GM12878 (cell line): ENCODE data around the gene TUBA1B. TPM values are rescaled to one million over a fixed set of nuclear protein-coding genes. Genes with fewer than 3 reads are reported as not detected.

ENCODE experiments used
- BACH1 ChIP-seq: fragments of 450-650 bp; IDR thresholded peaks from 2 replicates; pipeline ENCODE4 v1.6.1; 2017; ENCODE audit warnings: mild to moderate bottlenecking, borderline replicate concordance
- CBFB ChIP-seq: IDR thresholded peaks from 2 replicates; pipeline ENCODE4 v1.6.1; 2016; ENCODE audit warnings: antibody characterized with exemption, low read depth
- HSF1 ChIP-seq: fragments of 150-350 bp; IDR thresholded peaks from 2 replicates; pipeline ENCODE4 v1.6.1; 2014; ENCODE audit warnings: mild to moderate bottlenecking, low read depth, low read length
- JUNB ChIP-seq: IDR thresholded peaks from 2 replicates; pipeline ENCODE4 v1.6.1; 2016; ENCODE audit warnings: antibody characterized with exemption, mild to moderate bottlenecking
- LARP7 ChIP-seq: fragments of 450-650 bp; IDR thresholded peaks from 2 replicates; pipeline ENCODE4 v1.6.1; 2017; ENCODE audit warnings: mild to moderate bottlenecking
- NFYB ChIP-seq: IDR thresholded peaks from 2 replicates; pipeline ENCODE4 v1.6.1; 2011; ENCODE audit warnings: low read depth, mild to moderate bottlenecking, low read length, improper control_type of control experiment, moderate library complexity; ENCODE audit not compliant: insufficient read depth
- PRDM15 ChIP-seq: fragments of 450-650 bp; formaldehyde crosslinking; IDR thresholded peaks from 2 replicates; pipeline ENCODE4 v1.4.0; 2020; ENCODE audit warnings: mild to moderate bottlenecking, moderate library complexity
- RAD51 ChIP-seq: fragments of 450-650 bp; IDR thresholded peaks from 2 replicates; pipeline ENCODE4 v1.6.1; 2016; ENCODE audit warnings: moderate library complexity, mild to moderate bottlenecking, inconsistent platforms
- SMARCA5 ChIP-seq: fragments of 450-650 bp; IDR thresholded peaks from 2 replicates; pipeline ENCODE4 v1.6.1; 2017; ENCODE audit warnings: mild to moderate bottlenecking
- SRF ChIP-seq, 2 experiments: IDR thresholded peaks; 2 replicates each; pipeline ENCODE4 v1.6.1; 2011; ENCODE audit warnings: low read depth in 2 of 2, low read length in 2 of 2, mild to moderate bottlenecking in 1 of 2, moderate library complexity in 1 of 2
- STAT1 ChIP-seq: fragments of 450-650 bp; conservative IDR thresholded peaks from 2 replicates; pipeline ENCODE4 v1.6.1; 2014; ENCODE audit warnings: antibody characterized with exemption, mild to moderate bottlenecking
- STAT3 ChIP-seq: IDR thresholded peaks from 2 replicates; pipeline ENCODE4 v1.6.1; 2011; ENCODE audit warnings: low read depth, low read length, improper control_type of control experiment
- polyA plus RNA-seq, 11 experiments: library from polyadenylated mRNA; depleted of rRNA in 4 of 11; unstranded in 6 of 11; stranded (reverse) in 5 of 11; fragments of >200 nt; fragmentation: Nextera tagmentation in 4 of 11; fragmentation: Illumina TruSeq in 1 of 11; extraction: Ambion mirVana in 4 of 11; extraction: Trizol in 1 of 11; gene quantifications; 1 replicate in 1 of 11; 2 replicates in 10 of 11; pipeline versions ENCODE4 v1.2.1 to v1.2.3, GENCODE V29; 2011 to 2016; ENCODE audit warnings: inconsistent platforms in 2 of 11, missing spikeins in 2 of 11, low read depth in 1 of 11
- total RNA-seq, 4 experiments: library from RNA; depleted of rRNA in 3 of 4; stranded (reverse); fragments of >200 nt in 3 of 4; fragmentation: Illumina TruSeq in 1 of 4; extraction: Trizol in 1 of 4; gene quantifications; 2 replicates each; pipeline versions ENCODE4 v1.2.1 to v1.2.3, GENCODE V29; 2013 to 2021
- TF ChIP-seq, protein P1 (sequence below): IDR thresholded peaks from 2 replicates; pipeline ENCODE4 v1.6.1; 2012; ENCODE audit warnings: improper control_type of control experiment, low read depth, low read length; ENCODE audit not compliant: insufficient replicate concordance
- TF ChIP-seq, protein P2 (sequence below): fragments of 450-650 bp; IDR thresholded peaks from 2 replicates; pipeline ENCODE4 v1.6.1; 2016; ENCODE audit warnings: mild to moderate bottlenecking, moderate library complexity, borderline replicate concordance

TUBA1B gene
- total and polyA plus RNA-seq, 10 of the 15 experiments (the other 5 are each of a cell fraction or from before 2014, with no cell fraction given) = 2,328 to 4,712 (median 3,552) TPM

- no peak for TF ChIP-seq NFYB
- peak; percentile 73; the same call in 1 of the 2 replicates for TF ChIP-seq BACH1
- no peak; the same call in 1 of the 2 replicates for TF ChIP-seq CBFB
- TF ChIP-seq, protein P1, sequence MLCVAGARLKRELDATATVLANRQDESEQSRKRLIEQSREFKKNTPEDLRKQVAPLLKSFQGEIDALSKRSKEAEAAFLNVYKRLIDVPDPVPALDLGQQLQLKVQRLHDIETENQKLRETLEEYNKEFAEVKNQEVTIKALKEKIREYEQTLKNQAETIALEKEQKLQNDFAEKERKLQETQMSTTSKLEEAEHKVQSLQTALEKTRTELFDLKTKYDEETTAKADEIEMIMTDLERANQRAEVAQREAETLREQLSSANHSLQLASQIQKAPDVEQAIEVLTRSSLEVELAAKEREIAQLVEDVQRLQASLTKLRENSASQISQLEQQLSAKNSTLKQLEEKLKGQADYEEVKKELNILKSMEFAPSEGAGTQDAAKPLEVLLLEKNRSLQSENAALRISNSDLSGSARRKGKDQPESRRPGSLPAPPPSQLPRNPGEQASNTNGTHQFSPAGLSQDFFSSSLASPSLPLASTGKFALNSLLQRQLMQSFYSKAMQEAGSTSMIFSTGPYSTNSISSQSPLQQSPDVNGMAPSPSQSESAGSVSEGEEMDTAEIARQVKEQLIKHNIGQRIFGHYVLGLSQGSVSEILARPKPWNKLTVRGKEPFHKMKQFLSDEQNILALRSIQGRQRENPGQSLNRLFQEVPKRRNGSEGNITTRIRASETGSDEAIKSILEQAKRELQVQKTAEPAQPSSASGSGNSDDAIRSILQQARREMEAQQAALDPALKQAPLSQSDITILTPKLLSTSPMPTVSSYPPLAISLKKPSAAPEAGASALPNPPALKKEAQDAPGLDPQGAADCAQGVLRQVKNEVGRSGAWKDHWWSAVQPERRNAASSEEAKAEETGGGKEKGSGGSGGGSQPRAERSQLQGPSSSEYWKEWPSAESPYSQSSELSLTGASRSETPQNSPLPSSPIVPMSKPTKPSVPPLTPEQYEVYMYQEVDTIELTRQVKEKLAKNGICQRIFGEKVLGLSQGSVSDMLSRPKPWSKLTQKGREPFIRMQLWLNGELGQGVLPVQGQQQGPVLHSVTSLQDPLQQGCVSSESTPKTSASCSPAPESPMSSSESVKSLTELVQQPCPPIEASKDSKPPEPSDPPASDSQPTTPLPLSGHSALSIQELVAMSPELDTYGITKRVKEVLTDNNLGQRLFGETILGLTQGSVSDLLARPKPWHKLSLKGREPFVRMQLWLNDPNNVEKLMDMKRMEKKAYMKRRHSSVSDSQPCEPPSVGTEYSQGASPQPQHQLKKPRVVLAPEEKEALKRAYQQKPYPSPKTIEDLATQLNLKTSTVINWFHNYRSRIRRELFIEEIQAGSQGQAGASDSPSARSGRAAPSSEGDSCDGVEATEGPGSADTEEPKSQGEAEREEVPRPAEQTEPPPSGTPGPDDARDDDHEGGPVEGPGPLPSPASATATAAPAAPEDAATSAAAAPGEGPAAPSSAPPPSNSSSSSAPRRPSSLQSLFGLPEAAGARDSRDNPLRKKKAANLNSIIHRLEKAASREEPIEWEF = no peak
- TF ChIP-seq LARP7 = peak; percentile 91
- TF ChIP-seq SRF (IDR thresholded peaks at IDR 0.05; ENCODE audit: low read depth in 2 of 2, low read length in 2 of 2) = no peak
- peak; percentile 57; the same call in 1 of the 2 replicates for TF ChIP-seq PRDM15
- TF ChIP-seq, protein P2, sequence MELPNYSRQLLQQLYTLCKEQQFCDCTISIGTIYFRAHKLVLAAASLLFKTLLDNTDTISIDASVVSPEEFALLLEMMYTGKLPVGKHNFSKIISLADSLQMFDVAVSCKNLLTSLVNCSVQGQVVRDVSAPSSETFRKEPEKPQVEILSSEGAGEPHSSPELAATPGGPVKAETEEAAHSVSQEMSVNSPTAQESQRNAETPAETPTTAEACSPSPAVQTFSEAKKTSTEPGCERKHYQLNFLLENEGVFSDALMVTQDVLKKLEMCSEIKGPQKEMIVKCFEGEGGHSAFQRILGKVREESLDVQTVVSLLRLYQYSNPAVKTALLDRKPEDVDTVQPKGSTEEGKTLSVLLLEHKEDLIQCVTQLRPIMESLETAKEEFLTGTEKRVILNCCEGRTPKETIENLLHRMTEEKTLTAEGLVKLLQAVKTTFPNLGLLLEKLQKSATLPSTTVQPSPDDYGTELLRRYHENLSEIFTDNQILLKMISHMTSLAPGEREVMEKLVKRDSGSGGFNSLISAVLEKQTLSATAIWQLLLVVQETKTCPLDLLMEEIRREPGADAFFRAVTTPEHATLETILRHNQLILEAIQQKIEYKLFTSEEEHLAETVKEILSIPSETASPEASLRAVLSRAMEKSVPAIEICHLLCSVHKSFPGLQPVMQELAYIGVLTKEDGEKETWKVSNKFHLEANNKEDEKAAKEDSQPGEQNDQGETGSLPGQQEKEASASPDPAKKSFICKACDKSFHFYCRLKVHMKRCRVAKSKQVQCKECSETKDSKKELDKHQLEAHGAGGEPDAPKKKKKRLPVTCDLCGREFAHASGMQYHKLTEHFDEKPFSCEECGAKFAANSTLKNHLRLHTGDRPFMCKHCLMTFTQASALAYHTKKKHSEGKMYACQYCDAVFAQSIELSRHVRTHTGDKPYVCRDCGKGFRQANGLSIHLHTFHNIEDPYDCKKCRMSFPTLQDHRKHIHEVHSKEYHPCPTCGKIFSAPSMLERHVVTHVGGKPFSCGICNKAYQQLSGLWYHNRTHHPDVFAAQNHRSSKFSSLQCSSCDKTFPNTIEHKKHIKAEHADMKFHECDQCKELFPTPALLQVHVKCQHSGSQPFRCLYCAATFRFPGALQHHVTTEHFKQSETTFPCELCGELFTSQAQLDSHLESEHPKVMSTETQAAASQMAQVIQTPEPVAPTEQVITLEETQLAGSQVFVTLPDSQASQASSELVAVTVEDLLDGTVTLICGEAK = peak; percentile 77; the same call in 1 of the 2 replicates
- TF ChIP-seq STAT3 = no peak
- TF ChIP-seq JUNB = no peak; the same call in 1 of the 2 replicates
- TF ChIP-seq HSF1 = no peak
- TF ChIP-seq RAD51 = peak; percentile 89
- TF ChIP-seq STAT1 = no peak
- TF ChIP-seq SMARCA5 = peak; percentile 95
Measured at GRCh38 chr12:49130151-49131050, 794 bp downstream of the TUBA1B start (continued).
